Brain microvascular endothelial cell (primary cell): ENCODE measurements around the gene MMP13.

Experiments used
- DNase-seq: peaks from one replicate; pipeline ENCODE4 v3.0.0-alpha.2; 2020
- H3K27ac ChIP-seq: fragments of 250-450 bp; sonication (Bioruptor Pico); 2 replicates; pipeline ENCODE4 v1.5.1; 2020; ENCODE audit warnings: mild to moderate bottlenecking, moderate library complexity
- H3K27me3 ChIP-seq: fragments of 250-450 bp; sonication (Bioruptor Pico); replicated peaks from 2 replicates; pipeline ENCODE4 v1.5.1; 2020; ENCODE audit warnings: mild to moderate bottlenecking
- H3K36me3 ChIP-seq: fragments of 250-450 bp; sonication (Bioruptor Pico); replicated peaks from 2 replicates; pipeline ENCODE4 v1.5.1; 2020; ENCODE audit warnings: mild to moderate bottlenecking
- H3K4me3 ChIP-seq: 2 replicates; pipeline ENCODE4 v1.5.1; 2011; ENCODE audit warnings: low read depth, mild to moderate bottlenecking, control low read depth, low read length, moderate library complexity
- in situ Hi-C: cut with HindIII; loops from 2 replicates; pipeline ENCODE4 v1.10.0; 2017; ENCODE audit warnings: low sequenced_read_pairs, low pct_ligation_motif_present
- TF ChIP-seq, protein P1 (sequence below): IDR thresholded peaks from 2 replicates; pipeline ENCODE4 v1.5.1; 2011; ENCODE audit warnings: low read depth, mild to moderate bottlenecking, moderate library complexity, low read length, control low read depth, inconsistent platforms; ENCODE audit errors: missing control alignments

MMP13 gene

GRCh38 chr11:102972853-102973252 is 17.3 kb upstream of the MMP13 start:
- H3K4me3 ChIP-seq = no peak overlapping the region
- TF ChIP-seq, protein P1, sequence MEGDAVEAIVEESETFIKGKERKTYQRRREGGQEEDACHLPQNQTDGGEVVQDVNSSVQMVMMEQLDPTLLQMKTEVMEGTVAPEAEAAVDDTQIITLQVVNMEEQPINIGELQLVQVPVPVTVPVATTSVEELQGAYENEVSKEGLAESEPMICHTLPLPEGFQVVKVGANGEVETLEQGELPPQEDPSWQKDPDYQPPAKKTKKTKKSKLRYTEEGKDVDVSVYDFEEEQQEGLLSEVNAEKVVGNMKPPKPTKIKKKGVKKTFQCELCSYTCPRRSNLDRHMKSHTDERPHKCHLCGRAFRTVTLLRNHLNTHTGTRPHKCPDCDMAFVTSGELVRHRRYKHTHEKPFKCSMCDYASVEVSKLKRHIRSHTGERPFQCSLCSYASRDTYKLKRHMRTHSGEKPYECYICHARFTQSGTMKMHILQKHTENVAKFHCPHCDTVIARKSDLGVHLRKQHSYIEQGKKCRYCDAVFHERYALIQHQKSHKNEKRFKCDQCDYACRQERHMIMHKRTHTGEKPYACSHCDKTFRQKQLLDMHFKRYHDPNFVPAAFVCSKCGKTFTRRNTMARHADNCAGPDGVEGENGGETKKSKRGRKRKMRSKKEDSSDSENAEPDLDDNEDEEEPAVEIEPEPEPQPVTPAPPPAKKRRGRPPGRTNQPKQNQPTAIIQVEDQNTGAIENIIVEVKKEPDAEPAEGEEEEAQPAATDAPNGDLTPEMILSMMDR = no peak
- H3K27me3 ChIP-seq = no peaks in the 10 kb centered on the region
- in situ Hi-C loops = no loop called here
- DNase-seq = no peak
- H3K36me3 ChIP-seq = no peaks in the 10 kb centered on the region
- H3K27ac ChIP-seq = no peak overlapping the region

DNA sequence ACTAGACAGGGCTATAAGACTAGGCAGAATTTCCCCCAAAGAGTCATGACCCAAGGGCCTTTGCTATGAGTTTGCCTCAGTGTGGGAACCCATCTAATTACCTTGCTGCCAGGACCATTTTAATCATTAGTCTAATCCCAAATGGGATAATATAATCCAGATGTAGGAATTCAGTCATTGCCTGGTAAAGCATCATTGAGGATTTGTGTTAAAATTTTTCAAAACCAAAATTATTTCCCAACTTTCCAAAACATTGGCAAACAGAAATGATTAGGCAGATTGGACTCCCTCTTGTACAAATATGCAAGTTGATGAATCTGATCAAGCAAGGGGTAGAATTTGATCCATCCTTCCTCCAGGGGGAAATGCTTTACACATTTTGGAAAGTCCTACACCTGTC is 16.2 kb upstream of the MMP13 start:
- Histone ChIP-seq H3K4me3 (no peak overlapping the region), H3K27me3 (no peaks in the 10 kb centered on the region), H3K27ac (no peak overlapping the region), H3K36me3 (no peaks in the 10 kb centered on the region)
- in situ Hi-C loops = no loop called here
- no peak for DNase-seq
- TF ChIP-seq, protein P1 = no peak

GRCh38 chr11:102967497-102967896 is 12.0 kb upstream of the MMP13 start:
- Histone ChIP-seq H3K27me3 (no peaks in the 10 kb centered on the region), H3K4me3 (no peak overlapping the region), H3K27ac (no peak overlapping the region), H3K36me3 (no peaks in the 10 kb centered on the region)
- TF ChIP-seq, protein P1 = no peak
- in situ Hi-C loops = no loop called here
- DNase-seq = no peak

- DNase-seq = no peak
- TF ChIP-seq, protein P1 = no peak
- H3K27ac ChIP-seq = no peak overlapping the region
- no peaks in the 10 kb centered on the region for H3K36me3 ChIP-seq
- H3K27me3 ChIP-seq = no peaks in the 10 kb centered on the region
- in situ Hi-C loops = no loop called here
- H3K4me3 ChIP-seq = no peak overlapping the region
Observed at GRCh38 chr11:102966011-102966410, 10.5 kb upstream of the MMP13 start.

DNA sequence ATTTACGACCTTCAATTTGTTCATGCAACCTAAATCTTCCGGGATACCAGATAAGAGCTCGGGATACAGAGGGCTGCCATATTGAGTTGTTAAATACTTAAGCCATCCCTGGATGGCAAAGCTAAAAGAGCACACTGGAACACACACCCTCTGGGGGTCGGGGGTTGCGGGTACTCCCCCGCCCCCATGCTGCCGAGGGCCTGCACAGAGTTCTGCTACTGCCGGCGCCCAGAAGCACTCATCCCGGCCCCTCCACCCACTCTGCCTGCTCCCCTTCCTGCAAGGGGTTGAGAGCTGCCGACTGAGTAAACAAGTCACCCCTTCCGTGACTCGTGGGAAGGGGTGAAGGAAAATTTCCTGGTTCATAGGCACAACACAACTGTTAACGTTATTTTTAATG is 9.3 kb upstream of the MMP13 start:
- DNase-seq = no peak
- in situ Hi-C loops = no loop called here
- Histone ChIP-seq H3K4me3 (no peak overlapping the region), H3K27ac (no peak overlapping the region), H3K27me3 (no peaks in the 10 kb centered on the region), H3K36me3 (no peaks in the 10 kb centered on the region)
- TF ChIP-seq, protein P1 = no peak

- Histone ChIP-seq H3K27ac (no peak overlapping the region), H3K27me3 (no peaks in the 10 kb centered on the region), H3K4me3 (no peak overlapping the region), H3K36me3 (no peaks in the 10 kb centered on the region)
- TF ChIP-seq, protein P1 = no peak
- in situ Hi-C loops = no loop called here
- DNase-seq = no peak
Observed at GRCh38 chr11:102957953-102958352, 2.4 kb upstream of the MMP13 start.
